Gastroesophageal sphincter (tissue), 3 donors: ENCODE results near the gene MRPS10.

ENCODE experiments used
- EP300 ChIP-seq: sonication (generic); formaldehyde crosslinking; IDR thresholded peaks from one replicate; pipeline ENCODE4 v1.6.1; 2017; ENCODE audit warnings: antibody characterized with exemption, mild to moderate bottlenecking
- POLR2A ChIP-seq, 2 donors: fragments of 450-650 bp; IDR thresholded peaks; one replicate each; pipeline ENCODE4 v1.6.1; 2017; ENCODE audit warnings: antibody characterized with exemption in 2 of 2, mild to moderate bottlenecking in 2 of 2, moderate library complexity in 1 of 2
- POLR2AphosphoS5 ChIP-seq: sonication (generic); formaldehyde crosslinking; IDR thresholded peaks from one replicate; pipeline ENCODE4 v1.6.1; 2017; ENCODE audit warnings: antibody characterized with exemption
- TF ChIP-seq, protein P1 (sequence below), 4 experiments: fragments of 200-600 bp in 2 of 4; fragments of 450-650 bp in 2 of 4; sonication (generic) in 1 of 4; IDR thresholded peaks; one replicate each; pipeline ENCODE4 v1.5.1; 2017 to 2019; ENCODE audit warnings: antibody characterized with exemption in 4 of 4, mild to moderate bottlenecking in 2 of 4, moderate library complexity in 2 of 4

DNA sequence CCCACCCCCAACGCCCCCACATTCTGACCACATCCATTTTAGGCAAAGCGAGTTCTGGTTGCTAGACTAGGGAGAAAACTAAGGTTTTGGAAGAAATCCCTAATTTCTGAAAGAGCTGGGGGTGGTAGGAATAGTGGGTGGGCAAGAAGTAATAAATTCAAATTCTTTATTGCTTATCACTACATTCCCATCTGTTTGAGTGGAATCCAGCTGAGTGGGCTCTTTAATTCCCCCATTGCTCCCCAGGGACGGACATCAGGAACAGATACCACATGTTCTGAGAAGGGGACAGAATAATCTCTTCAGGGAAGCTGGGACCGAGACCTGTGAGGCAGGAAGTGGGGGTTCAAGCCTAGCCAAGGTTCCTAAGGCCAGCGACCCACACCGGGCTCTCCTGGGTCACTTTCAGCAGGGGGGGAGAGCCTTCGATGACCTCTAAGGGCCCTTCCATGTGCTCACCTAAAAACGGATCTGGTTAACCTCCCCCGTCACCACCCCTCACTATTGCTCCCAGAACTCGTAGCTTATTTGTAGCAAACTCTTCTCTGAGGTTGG, 42.3 kb upstream of the MRPS10 start:
- TF ChIP-seq POLR2A (IDR thresholded peaks at IDR 0.05): no peak
- TF ChIP-seq, protein P1, sequence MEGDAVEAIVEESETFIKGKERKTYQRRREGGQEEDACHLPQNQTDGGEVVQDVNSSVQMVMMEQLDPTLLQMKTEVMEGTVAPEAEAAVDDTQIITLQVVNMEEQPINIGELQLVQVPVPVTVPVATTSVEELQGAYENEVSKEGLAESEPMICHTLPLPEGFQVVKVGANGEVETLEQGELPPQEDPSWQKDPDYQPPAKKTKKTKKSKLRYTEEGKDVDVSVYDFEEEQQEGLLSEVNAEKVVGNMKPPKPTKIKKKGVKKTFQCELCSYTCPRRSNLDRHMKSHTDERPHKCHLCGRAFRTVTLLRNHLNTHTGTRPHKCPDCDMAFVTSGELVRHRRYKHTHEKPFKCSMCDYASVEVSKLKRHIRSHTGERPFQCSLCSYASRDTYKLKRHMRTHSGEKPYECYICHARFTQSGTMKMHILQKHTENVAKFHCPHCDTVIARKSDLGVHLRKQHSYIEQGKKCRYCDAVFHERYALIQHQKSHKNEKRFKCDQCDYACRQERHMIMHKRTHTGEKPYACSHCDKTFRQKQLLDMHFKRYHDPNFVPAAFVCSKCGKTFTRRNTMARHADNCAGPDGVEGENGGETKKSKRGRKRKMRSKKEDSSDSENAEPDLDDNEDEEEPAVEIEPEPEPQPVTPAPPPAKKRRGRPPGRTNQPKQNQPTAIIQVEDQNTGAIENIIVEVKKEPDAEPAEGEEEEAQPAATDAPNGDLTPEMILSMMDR (IDR thresholded peaks at IDR 0.05): no peak
- no peak for TF ChIP-seq POLR2AphosphoS5
- TF ChIP-seq EP300: no peak
